IMR-90 (cell line): Measurements from ENCODE around the gene FAM117B. TPM values are rescaled to one million over a fixed set of nuclear protein-coding genes. Genes with fewer than 3 reads are reported as not detected.

ENCODE experiments used
- ATAC-seq: fragments of 200-7000 bp; cut with Tn5 transposase; 2 replicates; pipeline ENCODE4 v1.9.1; 2020; ENCODE audit warnings: low read depth, mild to moderate bottlenecking, moderate library complexity
- BruUV-seq: library from RNA; stranded (reverse); fragments of 400-500 nt; replicated peaks from 2 replicates; lab custom pipeline; 2021; lab: Mats Ljungman, UMichigan
- CTCF ChIA-PET: fragments of 300-600 bp; formaldehyde crosslinking; extraction: SDS; loops from one replicate; lab custom pipeline; 2021; ENCODE audit warnings: antibody characterized with exemption; lab: Yijun Ruan, JAX
- POLR2A ChIA-PET: fragments of 300-600 bp; sonication (Branson Sonifier 250); formaldehyde crosslinking; loops from one replicate; lab custom pipeline; 2022; ENCODE audit warnings: antibody characterized with exemption; ENCODE audit not compliant: unreplicated experiment; lab: Charles Lee
- DNase-seq: peaks from one replicate; pipeline ENCODE4 v3.0.0; 2013
- H2AFZ ChIP-seq: replicated peaks from 2 replicates; pipeline ENCODE3; 2013; ENCODE audit warnings: low read length, mild to moderate bottlenecking; ENCODE audit not compliant: poor library complexity
- H2AK5ac ChIP-seq: 2 replicates; pipeline ENCODE4 v1.6.1; 2013; ENCODE audit warnings: low read depth, low read length, inconsistent platforms
- H2AK9ac ChIP-seq: replicated peaks from 2 replicates; pipeline ENCODE3; 2013; ENCODE audit warnings: mild to moderate bottlenecking, low read depth, low read length, moderate library complexity; ENCODE audit not compliant: poor library complexity
- H2BK120ac ChIP-seq: 2 replicates; pipeline ENCODE4 v1.6.1; 2013; ENCODE audit warnings: low read depth, low read length, inconsistent platforms
- H2BK15ac ChIP-seq: 3 replicates; pipeline ENCODE4 v1.6.1; 2013; ENCODE audit warnings: low read depth, low read length, inconsistent platforms
- H2BK20ac ChIP-seq: 2 replicates; pipeline ENCODE4 v1.6.1; 2013; ENCODE audit warnings: low read depth, mild to moderate bottlenecking, inconsistent platforms, low read length, moderate library complexity
- H2BK5ac ChIP-seq: 2 replicates; pipeline ENCODE4 v1.6.1; 2013; ENCODE audit warnings: mild to moderate bottlenecking, low read depth, low read length, inconsistent platforms; ENCODE audit not compliant: poor library complexity, severe bottlenecking
- H3K14ac ChIP-seq: replicated peaks from 2 replicates; pipeline ENCODE4 v1.6.1; 2013; ENCODE audit warnings: low read depth, low read length, inconsistent platforms
- H3K18ac ChIP-seq: 2 replicates; pipeline ENCODE4 v1.6.1; 2013; ENCODE audit warnings: low read depth, low read length, control low read depth
- H3K23ac ChIP-seq: 2 replicates; pipeline ENCODE4 v1.6.1; 2013; ENCODE audit warnings: low read depth, low read length, inconsistent platforms
- H3K27ac ChIP-seq: 2 replicates; pipeline ENCODE4 v1.5.1; 2013; ENCODE audit warnings: mild to moderate bottlenecking, control low read depth, low read length; ENCODE audit not compliant: insufficient read depth
- H3K27me3 ChIP-seq: 2 replicates; pipeline ENCODE4 v1.6.1; 2013; ENCODE audit warnings: low read length; ENCODE audit not compliant: control insufficient read depth, insufficient read depth
- H3K36me3 ChIP-seq: 2 replicates; pipeline ENCODE4 v1.6.1; 2013; ENCODE audit warnings: low read length, mixed read lengths; ENCODE audit not compliant: control insufficient read depth, insufficient read depth
- H3K4ac ChIP-seq: 2 replicates; pipeline ENCODE4 v1.6.1; 2013; ENCODE audit warnings: low read depth, low read length, inconsistent platforms
- H3K4me1 ChIP-seq: 2 replicates; pipeline ENCODE4 v1.6.1; 2013; ENCODE audit warnings: low read length, mixed read lengths; ENCODE audit not compliant: control insufficient read depth, insufficient read depth
- H3K4me2 ChIP-seq: 2 replicates; pipeline ENCODE4 v1.6.1; 2013; ENCODE audit warnings: low read depth, mild to moderate bottlenecking, control low read depth, low read length, moderate library complexity
- H3K4me3 ChIP-seq: 2 replicates; pipeline ENCODE4 v1.5.1; 2013; ENCODE audit warnings: low read depth, mild to moderate bottlenecking, control low read depth, low read length, moderate library complexity; ENCODE audit not compliant: insufficient read depth
- H3K56ac ChIP-seq: 2 replicates; pipeline ENCODE4 v1.6.1; 2013; ENCODE audit warnings: low read length, inconsistent platforms; ENCODE audit not compliant: insufficient read depth; ENCODE audit errors: extremely low read depth
- H3K79me1 ChIP-seq, 2 experiments: 2 replicates each; pipeline ENCODE4 v1.6.1; 2013; ENCODE audit warnings: low read length in 2 of 2, inconsistent platforms in 1 of 2, low read depth in 1 of 2
- H3K9ac ChIP-seq: 2 replicates; pipeline ENCODE4 v1.6.1; 2013; ENCODE audit warnings: low read depth, low read length, control low read depth
- H3K9me1 ChIP-seq: 2 replicates; pipeline ENCODE4 v1.6.1; 2013; ENCODE audit warnings: low read length, inconsistent platforms; ENCODE audit not compliant: insufficient read depth
- H3K9me3 ChIP-seq: 2 replicates; pipeline ENCODE4 v1.6.1; 2013; ENCODE audit warnings: low read length; ENCODE audit not compliant: control insufficient read depth, insufficient read depth
- H4K20me1 ChIP-seq: 2 replicates; pipeline ENCODE4 v1.6.1; 2013; ENCODE audit warnings: low read length, inconsistent platforms; ENCODE audit not compliant: insufficient read depth
- H4K5ac ChIP-seq: 2 replicates; pipeline ENCODE4 v1.6.1; 2013; ENCODE audit warnings: mild to moderate bottlenecking, low read depth, low read length, control low read depth
- H4K8ac ChIP-seq, 2 experiments: 2 replicates each; pipeline ENCODE4 v1.6.1; 2013; ENCODE audit warnings: low read depth in 2 of 2, low read length in 2 of 2, control low read depth in 1 of 2, inconsistent platforms in 1 of 2
- H4K91ac ChIP-seq: 2 replicates; pipeline ENCODE4 v1.6.1; 2013; ENCODE audit warnings: low read depth, low read length, inconsistent platforms; ENCODE audit not compliant: insufficient read depth
- BHLHE40 ChIP-seq: fragments of 150-350 bp; IDR thresholded peaks from 2 replicates; pipeline ENCODE4 v1.6.1; 2016; ENCODE audit warnings: mild to moderate bottlenecking, low read depth, low read length
- CHD1 ChIP-seq: IDR thresholded peaks from 2 replicates; pipeline ENCODE4 v1.6.1; 2012; ENCODE audit warnings: low read depth, low read length, improper control_type of control experiment
- MAFK ChIP-seq: IDR thresholded peaks from 2 replicates; pipeline ENCODE4 v1.6.1; 2012; ENCODE audit warnings: low read depth, low read length, improper control_type of control experiment
- dilution Hi-C: fragments of 300-500 bp; cut with HindIII; formaldehyde crosslinking; loops from one replicate; pipeline ENCODE4 v1.14.3; 2018; ENCODE audit warnings: low sequenced_read_pairs; ENCODE audit not compliant: unreplicated experiment
- in situ Hi-C: fragments of 300-500 bp; cut with MboI; formaldehyde crosslinking; loops from 3 replicates; pipeline ENCODE4 v1.14.3; 2019; ENCODE audit warnings: low sequenced_read_pairs, inconsistent platforms, mixed read lengths
- intact Hi-C: fragments of 100-400 bp; cut with micrococcal nuclease; formaldehyde crosslinking; loops from 2 replicates; pipeline ENCODE4 v1.10.0; 2022
- polyA plus RNA-seq, 3 experiments: library from polyadenylated mRNA; depleted of rRNA; stranded (reverse); fragments of >200 nt; gene quantifications; 2 replicates each; pipeline ENCODE4 v1.2.3, GENCODE V29; 2012; ENCODE audit warnings: low replicate concordance in 1 of 3
- total RNA-seq: library from RNA; depleted of rRNA; stranded (reverse); fragments of >200 nt; gene quantifications from 2 replicates; pipeline ENCODE4 v1.2.3, GENCODE V29; 2012

FAM117B gene
- total and polyA plus RNA-seq, 2 of the 4 experiments (the other 2 are of a cell fraction): 0.54 to 0.79 TPM

- Histone ChIP-seq H4K91ac (no peak overlapping the region), H2AFZ (no peak overlapping the region), H3K9ac (no peak overlapping the region), H2AK5ac (no peak overlapping the region), H4K8ac (no peak overlapping the region), H3K79me1 (no peaks in the 10 kb centered on the region; a peak in 2 of 4 replicates), H3K23ac (no peak overlapping the region), H3K9me1 (no peaks in the 10 kb centered on the region), H3K4me3 (no peak overlapping the region), H3K56ac (no peak overlapping the region), H2AK9ac (no peak overlapping the region), H3K36me3 (no peaks in the 10 kb centered on the region), H2BK15ac (no peak overlapping the region), H4K5ac (no peak overlapping the region), H3K27ac (no peak overlapping the region), H2BK20ac (no peak overlapping the region), H3K4ac (no peak overlapping the region), H3K18ac (no peak overlapping the region), H2BK120ac (no peak overlapping the region), H3K4me1 (peaks cover 2% of the 10 kb centered on the region; the same call in 1 of the 2 replicates), H3K14ac (no peak overlapping the region), H3K4me2 (no peak overlapping the region), H3K9me3 (no peaks in the 10 kb centered on the region), H3K27me3 (no peaks in the 10 kb centered on the region), H4K20me1 (no peaks in the 10 kb centered on the region), H2BK5ac (no peak overlapping the region)
- BruUV-seq: no TSS peak
- intact Hi-C loops (no loop called here), in situ Hi-C loops (no loop called here), dilution Hi-C loops (no loop called here)
- ATAC-seq (no peak), DNase-seq (no peak)
- POLR2A ChIA-PET: interaction anchor here (0.5 kb wide), 1 partner anchor 11 kb away, joined by 3 read pairs; no protein-coding TSS in a partner anchor
- no peak for TF ChIP-seq CHD1
- TF ChIP-seq BHLHE40: no peak
- peak; percentile 71 for TF ChIP-seq MAFK
- CTCF ChIA-PET: no interaction called here
Observed at GRCh38 chr2:202657876-202658275, 23.1 kb downstream of the FAM117B start.
